ENCODE measurements around the gene PPM1A. TPM values are rescaled to one million over a fixed set of nuclear protein-coding genes. Genes with fewer than 3 reads are reported as not detected.

The PPM1A gene
- total and polyA plus RNA-seq, 8 donors, result 13.6 to 95.5 (median 32.7) TPM

- WGBS, 5 donors, result 85 to 89% (median 87%) methylated on average over 14 of the region's 14 CpGs
- no peaks in the 10 kb centered on the region for H3K36me3 ChIP-seq
- H3K9me3 ChIP-seq, result no peaks in the 10 kb centered on the region
- no peak overlapping the region for H3K4me3 ChIP-seq
- no peak for DNase-seq
- TF ChIP-seq CTCF (IDR thresholded peaks at IDR 0.05), result no peak
- TF ChIP-seq POLR2AphosphoS5 (IDR thresholded peaks at IDR 0.05), result no peak
- TF ChIP-seq EP300 (IDR thresholded peaks at IDR 0.05), result no peak
- no peak for TF ChIP-seq POLR2A (IDR thresholded peaks at IDR 0.05)
- peaks cover 0 to 15% (median 9%) of the 10 kb centered on the region in 3 donors for H3K27me3 ChIP-seq
- intact Hi-C loops (cut with DNase I; ENCODE audit: low total_unique reads), result no loop called here
- H3K4me1 ChIP-seq, result peaks cover 0 to 14% (median 10%) of the 10 kb centered on the region in 4 donors
- H3K27ac ChIP-seq, result no peak overlapping the region
Observed at GRCh38 chr14:60323199-60323896, 74.3 kb downstream of the PPM1A start.

- Histone ChIP-seq H3K4me1 (peaks cover 0 to 17% (median 10%) of the 10 kb centered on the region in 4 donors), H3K27me3 (peaks cover 0 to 18% (median 9%) of the 10 kb centered on the region in 3 donors), H3K9me3 (no peaks in the 10 kb centered on the region), H3K4me3 (no peak overlapping the region), H3K27ac (no peak overlapping the region), H3K36me3 (no peaks in the 10 kb centered on the region)
- no peak for TF ChIP-seq POLR2AphosphoS5 (IDR thresholded peaks at IDR 0.05)
- no peak for TF ChIP-seq POLR2A (IDR thresholded peaks at IDR 0.05)
- intact Hi-C loops (cut with DNase I; ENCODE audit: low total_unique reads), result no loop called here
- WGBS, 5 donors, result 90 to 94% (median 92%) methylated on average over 2 of the region's 2 CpGs
- no peak for DNase-seq
Observed at GRCh38 chr14:60324837-60325236, 75.8 kb downstream of the PPM1A start.

GRCh38 chr14:60326274-60326673, 77.3 kb downstream of the PPM1A start:
- no peaks in the 10 kb centered on the region for H3K9me3 ChIP-seq
- DNase-seq, result no peak
- no peak overlapping the region for H3K4me3 ChIP-seq
- no peaks in the 10 kb centered on the region for H3K36me3 ChIP-seq
- TF ChIP-seq CTCF (IDR thresholded peaks at IDR 0.05) (no peak), POLR2AphosphoS5 (IDR thresholded peaks at IDR 0.05) (no peak), EP300 (IDR thresholded peaks at IDR 0.05) (no peak), POLR2A (IDR thresholded peaks at IDR 0.05) (no peak)
- WGBS, 5 donors, result 80 to 88% (median 84%) methylated on average over 2 of the region's 2 CpGs
- H3K27ac ChIP-seq, result no peak overlapping the region
- intact Hi-C loops (cut with DNase I; ENCODE audit: low total_unique reads), result no loop called here
- peaks cover 0 to 18% (median 14%) of the 10 kb centered on the region in 4 donors for H3K4me1 ChIP-seq
- H3K27me3 ChIP-seq, result peaks cover 0 to 18% (median 9%) of the 10 kb centered on the region in 3 donors

DNA sequence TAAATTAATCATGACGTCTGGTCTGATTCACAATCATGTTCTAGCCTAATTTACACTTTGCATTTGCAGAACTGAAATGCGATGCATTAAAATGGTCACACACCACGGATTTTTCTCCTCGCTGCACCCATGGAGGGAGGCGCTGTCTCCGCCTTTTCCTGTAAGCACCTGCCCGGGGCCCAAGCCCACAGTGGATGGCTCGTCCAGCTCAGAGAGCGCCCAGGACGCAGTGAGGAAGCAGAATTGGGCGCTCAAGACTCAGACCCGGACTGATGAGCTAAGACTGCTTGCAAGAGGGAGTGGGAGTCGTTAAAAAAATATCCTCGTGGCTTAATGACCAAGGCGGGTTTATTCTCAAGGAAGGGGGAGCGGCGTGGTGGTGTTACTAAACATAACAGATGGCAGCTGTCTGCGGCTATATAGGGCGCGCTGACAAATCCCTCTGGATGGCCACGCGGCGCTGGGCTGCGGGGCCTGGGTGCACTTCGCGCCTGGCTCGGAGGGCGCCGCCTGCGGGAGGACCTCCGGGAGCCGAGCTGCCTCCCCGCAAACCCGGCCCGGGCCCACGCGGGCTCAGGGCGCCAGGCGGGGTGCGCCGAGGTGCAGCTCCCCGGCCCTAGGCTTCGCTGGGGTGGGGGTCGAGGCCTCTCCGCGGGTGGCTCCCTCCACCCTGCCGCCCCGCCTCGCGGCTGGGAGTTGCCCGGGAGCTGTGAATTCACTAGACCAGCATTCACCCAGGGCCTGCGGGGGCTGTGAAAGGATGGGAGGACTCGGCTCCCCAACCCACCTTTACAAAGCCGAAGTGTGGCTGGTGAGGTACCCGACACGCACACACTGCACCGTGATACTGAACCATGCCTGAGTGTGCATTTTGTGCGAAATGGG, 78.7 kb downstream of the PPM1A start:
- intact Hi-C loops (cut with DNase I; ENCODE audit: low total_unique reads), result no loop called here
- H3K4me3 ChIP-seq, result peak overlapping the region; percentile 38 to 51 (median 44)
- peak overlapping the region; percentile 9 to 59 (median 37) for H3K27ac ChIP-seq
- 6 to 18% (median 8%) methylated on average over 19 to 58 of the region's 58 CpGs for WGBS, 5 donors
- H3K9me3 ChIP-seq, result no peaks in the 10 kb centered on the region
- no peak for TF ChIP-seq POLR2A (IDR thresholded peaks at IDR 0.05)
- no peak for TF ChIP-seq POLR2AphosphoS5 (IDR thresholded peaks at IDR 0.05)
- no peak for TF ChIP-seq EP300 (IDR thresholded peaks at IDR 0.05)
- no peak for TF ChIP-seq CTCF (IDR thresholded peaks at IDR 0.05)
- no peaks in the 10 kb centered on the region for H3K36me3 ChIP-seq
- H3K4me1 ChIP-seq, result peaks cover 0 to 27% (median 19%) of the 10 kb centered on the region in 4 donors
- peaks cover 0 to 18% (median 9%) of the 10 kb centered on the region in 3 donors for H3K27me3 ChIP-seq
- DNase-seq, result peak; percentile 56 to 78

Data from stomach (tissue), 9 donors.